Stimulated activated CD4-positive, alpha-beta T cell treated with anti-CD3 and anti-CD28 coated beads, Interleukin-1b, Interleukin-23, amount 100 ng/mL, for 48 hours (primary cell): ENCODE results near the gene EYS.

Experiments
- DNase-seq: peaks from one replicate; pipeline ENCODE4 v3.0.0-alpha.2; 2020

EYS gene

GRCh38 chr6:64213697-64214096 lies 1493.3 kb downstream of the EYS start:
- DNase-seq, result no peak

GRCh38 chr6:64197246-64197645 lies 1509.8 kb downstream of the EYS start:
- no peak for DNase-seq

- no peak for DNase-seq
These were observed 1520.4 kb downstream of the EYS start for GRCh38 chr6:64186592-64186991.

GRCh38 chr6:64185621-64186020 lies 1521.4 kb downstream of the EYS start:
- no peak for DNase-seq

GRCh38 chr6:64175296-64175695 lies 1531.7 kb downstream of the EYS start:
- DNase-seq, result no peak

GRCh38 chr6:64170316-64170715 lies 1536.7 kb downstream of the EYS start:
- no peak for DNase-seq

GRCh38 chr6:64160486-64160885 lies 1546.5 kb downstream of the EYS start:
- DNase-seq, result no peak

GRCh38 chr6:64155063-64155462 lies 1552.0 kb downstream of the EYS start:
- no peak for DNase-seq

- no peak for DNase-seq
These were observed 1560.2 kb downstream of the EYS start for GRCh38 chr6:64146876-64147275.

- no peak for DNase-seq
These were observed 1560.9 kb downstream of the EYS start for GRCh38 chr6:64146094-64146493.

- DNase-seq, result no peak
These were observed 1561.4 kb downstream of the EYS start for GRCh38 chr6:64145658-64146057.

- DNase-seq, result no peak
These were observed 1563.9 kb downstream of the EYS start for GRCh38 chr6:64143101-64143500.

- no peak for DNase-seq
These were observed 1565.3 kb downstream of the EYS start for GRCh38 chr6:64141680-64142079.

- DNase-seq, result no peak
These were observed 1578.6 kb downstream of the EYS start for GRCh38 chr6:64128301-64129024.

- no peak for DNase-seq
These were observed 1583.0 kb downstream of the EYS start for GRCh38 chr6:64123761-64124633.

- DNase-seq, result no peak
These were observed 1584.2 kb downstream of the EYS start for GRCh38 chr6:64122712-64123375.

GRCh38 chr6:64121011-64121565 lies 1585.9 kb downstream of the EYS start:
- no peak for DNase-seq

- DNase-seq, result no peak
These were observed 1593.3 kb downstream of the EYS start for GRCh38 chr6:64113704-64114103.

GRCh38 chr6:64104051-64104450 lies 1603.0 kb downstream of the EYS start:
- DNase-seq, result no peak

- DNase-seq, result no peak
These were observed 1603.5 kb downstream of the EYS start for GRCh38 chr6:64103480-64103879.

- DNase-seq, result no peak
These were observed 1606.2 kb downstream of the EYS start for GRCh38 chr6:64100702-64101303.

GRCh38 chr6:64090352-64090751 lies 1616.7 kb downstream of the EYS start:
- no peak for DNase-seq

- no peak for DNase-seq
These were observed 1621.9 kb downstream of the EYS start for GRCh38 chr6:64085126-64085525.
